ENCODE results near the gene CLMP.

Gene CLMP, protein sequence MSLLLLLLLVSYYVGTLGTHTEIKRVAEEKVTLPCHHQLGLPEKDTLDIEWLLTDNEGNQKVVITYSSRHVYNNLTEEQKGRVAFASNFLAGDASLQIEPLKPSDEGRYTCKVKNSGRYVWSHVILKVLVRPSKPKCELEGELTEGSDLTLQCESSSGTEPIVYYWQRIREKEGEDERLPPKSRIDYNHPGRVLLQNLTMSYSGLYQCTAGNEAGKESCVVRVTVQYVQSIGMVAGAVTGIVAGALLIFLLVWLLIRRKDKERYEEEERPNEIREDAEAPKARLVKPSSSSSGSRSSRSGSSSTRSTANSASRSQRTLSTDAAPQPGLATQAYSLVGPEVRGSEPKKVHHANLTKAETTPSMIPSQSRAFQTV

DNA sequence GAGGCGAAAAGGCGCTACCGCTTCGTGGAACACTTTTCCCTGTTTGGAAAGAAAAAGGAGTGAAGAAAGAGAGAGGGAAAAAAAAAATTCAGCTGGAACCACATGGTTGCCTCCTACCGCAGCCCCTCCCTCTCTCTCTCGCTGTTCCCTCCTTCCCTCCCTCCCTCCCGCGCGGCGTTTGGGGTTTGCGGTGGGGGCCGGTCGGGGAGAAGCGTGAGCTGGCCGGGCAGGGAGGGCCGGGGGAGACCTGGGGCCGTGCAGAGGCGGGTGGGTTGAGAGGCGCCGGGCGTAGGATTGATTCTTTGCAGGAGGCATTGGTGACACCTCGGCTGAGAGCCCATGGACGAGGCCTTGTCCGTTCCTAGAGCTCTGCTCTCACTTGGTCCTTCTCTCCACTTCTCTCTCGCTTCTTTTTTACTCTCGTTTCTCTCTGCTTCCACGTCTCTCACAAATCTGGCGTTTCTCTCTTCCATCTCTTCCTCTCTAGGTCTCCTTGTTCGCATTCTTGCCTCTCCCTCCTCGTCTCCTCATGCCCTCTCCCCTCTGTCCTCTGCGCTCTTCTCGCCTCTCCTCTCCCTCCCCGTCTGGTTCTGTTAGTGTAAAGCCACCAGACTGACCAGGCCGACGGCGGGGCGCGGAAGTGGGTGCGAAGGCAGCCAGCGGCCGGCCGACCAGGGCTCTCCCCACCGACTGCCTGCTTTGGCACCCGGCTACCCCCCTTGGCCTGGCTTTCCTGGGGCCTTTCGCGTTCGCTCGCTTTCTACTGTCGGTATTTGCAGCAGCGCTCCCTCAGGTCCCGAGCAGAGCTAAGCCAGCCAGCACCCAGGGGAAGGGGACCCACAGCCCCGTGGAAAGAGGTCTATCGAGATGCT, at the start of gene CLMP:
Gene CLMP, minus strand, starts transcription at position 61 of the 872 bp plus-strand sequence. CDS start 308 bp downstream, outside the sequence.
- FAIRE-seq, result no peak

DNA sequence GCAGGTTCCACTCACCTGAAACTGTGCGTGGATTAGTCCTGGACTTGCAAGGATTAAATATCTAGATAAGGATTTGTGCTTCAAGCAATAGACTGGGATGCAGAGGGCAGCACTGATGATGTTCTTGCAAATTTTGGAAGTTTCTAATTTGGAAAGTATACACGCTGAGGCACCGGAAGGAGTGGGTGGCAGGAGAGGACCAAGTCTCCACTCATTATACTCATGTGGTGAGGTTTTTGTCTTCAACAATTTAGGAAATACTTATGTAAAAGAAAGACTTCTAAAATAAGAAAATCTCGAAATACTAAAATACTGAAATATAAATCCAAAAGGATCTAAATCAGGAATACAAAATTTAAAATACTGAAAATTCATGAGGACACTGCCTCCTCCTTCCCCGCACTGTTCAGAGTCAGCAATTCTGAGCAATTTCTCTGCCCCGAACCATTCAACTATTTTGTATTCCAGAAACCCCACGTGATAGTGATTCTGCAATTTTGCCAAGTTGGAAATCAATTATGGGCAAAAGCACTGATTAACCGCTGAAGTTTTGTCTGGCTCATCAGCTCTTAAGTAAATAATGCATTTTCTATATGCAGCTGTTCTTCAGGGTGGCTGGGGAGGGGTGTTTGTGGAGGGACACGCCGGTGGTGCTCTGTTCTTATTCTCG, 47.0 kb upstream of the CLMP start:
- no peak for FAIRE-seq

DNA sequence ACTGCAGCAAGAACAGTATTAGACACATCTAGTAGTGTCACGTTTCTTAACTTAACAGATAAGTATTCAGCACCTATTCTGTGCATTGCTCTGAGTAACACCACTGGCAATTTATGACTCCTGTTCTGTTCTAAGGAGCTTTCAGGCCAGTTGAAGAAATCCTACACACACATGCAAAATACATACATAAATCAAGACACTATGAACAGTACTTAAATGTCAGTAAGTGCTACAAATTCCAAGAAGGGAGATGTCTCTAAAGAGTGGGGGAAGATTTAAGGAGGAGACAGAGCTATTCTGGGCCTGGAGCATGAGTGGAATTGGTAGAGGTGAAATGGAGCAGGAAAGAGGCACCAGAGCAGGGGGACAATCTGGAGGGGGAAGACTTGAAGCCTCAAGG, 46.2 kb upstream of the CLMP start:
- no peak for FAIRE-seq

DNA sequence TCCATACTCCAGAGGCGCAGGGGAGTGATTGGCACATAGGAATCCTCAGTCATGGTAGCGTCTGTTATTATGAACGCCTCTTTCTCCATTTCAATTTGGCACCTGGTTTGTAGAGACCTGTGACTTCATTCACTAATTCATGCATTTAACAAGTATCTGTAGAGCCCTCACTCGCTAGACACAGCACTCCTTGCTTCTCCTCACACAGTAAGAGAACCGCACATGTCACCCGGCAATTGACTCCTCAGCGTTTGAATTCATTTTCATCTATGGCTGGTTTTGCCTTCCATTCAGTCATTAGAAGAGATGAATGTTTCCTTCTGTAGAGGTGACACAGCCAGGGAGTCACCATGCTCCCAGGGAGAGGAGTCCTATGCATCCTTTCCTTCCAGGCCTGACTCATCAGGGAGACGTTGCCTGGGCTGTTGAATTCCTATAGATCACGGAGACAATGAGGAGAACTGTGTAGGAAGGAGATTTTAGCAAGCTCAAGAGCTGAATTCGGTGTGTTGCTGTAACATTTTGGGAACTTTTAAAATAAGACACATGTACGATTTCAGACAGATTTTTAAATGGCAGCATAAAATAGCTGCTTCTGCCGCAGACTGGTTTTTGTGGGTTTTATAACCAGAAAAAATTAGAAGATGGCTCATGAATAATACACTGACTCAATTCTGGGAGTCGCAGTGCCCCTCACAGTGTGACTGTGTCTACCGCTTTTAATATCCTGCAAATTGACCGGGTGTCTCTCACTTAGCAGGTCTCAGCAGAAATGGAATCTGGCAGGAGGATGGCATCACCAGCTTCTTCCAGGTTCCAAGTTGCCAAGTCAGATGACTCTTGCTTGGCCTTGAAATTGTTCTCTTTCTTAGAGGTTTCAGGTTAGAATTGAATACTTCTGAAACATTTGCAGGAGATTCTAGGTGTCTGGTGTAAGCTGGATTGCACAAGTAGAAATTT, 44.4 kb upstream of the CLMP start:
- no peak for FAIRE-seq

DNA sequence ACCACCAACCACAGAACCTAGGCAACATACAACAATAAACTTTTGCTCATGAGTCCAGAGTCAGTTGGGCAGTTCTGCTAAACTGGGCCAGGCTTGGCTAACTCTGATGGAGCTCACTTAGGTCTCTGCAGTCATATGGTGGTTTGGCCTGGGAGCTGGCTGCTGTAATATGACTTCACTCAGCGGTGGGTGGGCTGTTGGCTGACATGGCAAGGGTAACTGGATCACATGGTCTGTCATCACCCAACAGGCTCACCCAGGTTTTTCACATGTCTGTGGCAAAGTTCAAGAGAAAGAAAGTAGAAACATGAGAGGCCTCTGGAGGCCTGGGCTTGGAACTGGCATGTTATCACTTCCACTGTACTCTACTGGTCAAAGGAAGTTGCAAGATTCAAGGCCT, 43.2 kb upstream of the CLMP start:
- FAIRE-seq, result no peak

DNA sequence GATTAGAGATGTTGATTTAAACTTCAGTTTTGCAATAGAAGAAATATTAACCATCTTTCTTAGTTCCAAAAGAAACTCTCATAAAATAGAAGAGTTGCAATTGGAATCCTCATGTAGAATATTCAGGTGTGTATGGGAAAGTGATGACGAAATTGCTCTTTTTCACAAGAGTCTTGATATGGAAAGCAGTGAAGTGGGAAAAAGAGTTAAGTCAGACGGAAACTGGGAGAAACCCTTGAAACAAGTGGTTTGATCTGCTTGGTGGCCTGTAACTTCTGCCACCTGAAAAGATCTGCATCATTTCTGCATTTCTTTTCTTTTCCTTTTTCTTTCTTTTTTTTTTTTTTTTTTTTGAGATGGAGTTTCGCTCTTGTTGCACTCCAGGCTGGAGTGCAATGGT, 41.8 kb upstream of the CLMP start:
- FAIRE-seq, result no peak

DNA sequence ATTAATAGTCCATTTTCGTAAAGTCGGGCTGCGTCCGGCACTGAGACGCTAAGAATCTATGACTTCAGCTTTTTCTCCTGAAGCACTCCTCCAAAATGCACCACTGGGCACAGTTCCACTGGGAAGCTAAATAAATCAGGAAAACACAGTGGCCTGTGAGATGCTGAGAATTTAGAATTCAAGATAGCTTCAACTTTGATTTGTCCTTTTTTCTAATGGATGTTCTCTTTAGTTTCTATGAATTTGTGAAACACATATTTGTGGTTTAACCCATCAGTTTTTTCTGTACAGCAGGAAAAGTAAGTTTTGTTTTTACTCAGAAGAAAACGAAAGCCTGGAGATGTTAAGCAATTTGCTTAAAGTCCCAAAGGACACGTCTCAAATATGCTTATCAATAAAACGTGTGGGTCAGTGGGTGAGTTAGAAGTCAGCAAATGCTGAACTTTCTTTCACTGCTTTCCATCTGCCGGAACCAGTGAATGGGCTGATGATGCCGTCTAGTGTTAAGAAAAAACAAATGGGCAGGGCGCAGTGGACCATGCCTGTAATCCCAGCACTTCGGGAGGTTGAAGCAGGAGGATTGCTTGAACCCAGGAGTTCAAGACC, 40.7 kb upstream of the CLMP start:
- no peak for FAIRE-seq

DNA sequence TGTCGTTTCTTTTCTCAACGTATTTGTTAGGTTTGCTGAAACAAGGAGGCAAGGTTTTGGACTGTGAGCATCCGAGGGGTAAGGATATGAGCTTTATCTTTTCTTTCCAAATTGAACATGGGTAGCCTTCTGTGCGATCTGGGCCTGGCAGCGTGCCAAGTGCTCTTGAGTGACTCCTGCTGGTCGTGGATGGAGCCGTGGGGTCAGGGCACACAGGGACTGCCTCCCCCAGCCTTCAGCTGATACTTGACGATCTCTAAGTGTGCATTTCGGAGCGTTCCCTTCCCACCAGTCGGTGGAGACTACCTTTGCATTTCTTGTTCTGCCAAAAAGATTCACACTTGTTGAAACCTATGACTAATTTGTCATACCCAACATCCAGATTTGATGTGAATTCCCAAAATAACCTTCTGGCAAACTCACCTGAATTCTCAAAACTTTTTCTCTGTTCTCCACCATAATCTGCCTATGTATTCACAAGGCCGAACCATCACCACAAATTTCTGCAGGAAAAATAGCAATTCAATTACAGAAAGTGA, 40.1 kb upstream of the CLMP start:
- no peak for FAIRE-seq

DNA sequence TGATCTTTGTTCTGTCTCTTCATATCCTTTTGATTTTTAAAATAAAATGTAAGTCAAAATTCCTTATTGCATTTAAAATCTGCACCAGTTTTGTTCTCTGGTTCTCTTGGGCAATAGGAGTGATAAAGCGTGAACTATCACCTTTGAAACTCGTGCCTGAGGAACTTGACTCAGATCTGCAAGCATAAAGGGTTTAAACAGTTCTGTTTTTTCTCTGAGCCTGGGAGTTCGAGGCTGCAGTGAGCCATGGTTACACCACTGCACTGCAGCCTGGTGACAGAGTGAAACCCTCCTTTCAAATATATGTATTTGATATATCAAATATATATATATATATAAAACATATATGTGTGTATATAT, 38.9 kb upstream of the CLMP start:
- no peak for FAIRE-seq

DNA sequence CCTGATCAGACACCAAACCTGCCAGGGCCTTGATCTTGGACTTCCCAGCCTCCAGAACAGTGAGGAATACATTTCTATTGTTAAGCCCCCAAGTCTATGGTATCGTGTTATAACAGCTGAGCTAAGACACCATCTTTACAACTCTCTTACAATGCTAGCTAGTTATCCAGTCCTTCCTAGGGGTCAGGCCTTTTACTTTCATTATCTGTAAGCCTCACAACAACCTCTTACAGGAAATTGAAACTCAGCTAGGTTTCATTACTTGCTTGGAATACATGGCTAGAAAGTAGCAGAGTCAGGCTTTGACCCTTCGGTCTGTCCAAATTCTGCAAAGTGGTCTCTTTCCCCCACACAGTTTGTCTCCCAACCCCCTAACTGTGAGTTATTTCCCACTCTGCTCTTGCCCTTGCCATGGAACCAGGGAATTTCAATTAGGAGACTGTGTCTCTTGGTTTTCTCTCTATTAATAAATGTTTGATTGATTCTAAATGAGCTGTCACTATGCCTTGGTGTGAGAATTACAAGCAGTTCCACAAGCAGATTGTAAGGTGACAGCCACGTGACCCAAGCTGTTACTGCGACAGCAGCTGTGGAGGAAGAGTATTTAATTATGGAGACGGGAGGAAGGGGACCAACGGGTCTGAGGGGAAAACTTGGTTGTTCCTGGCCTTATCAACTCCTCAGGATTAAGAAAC, 38.4 kb upstream of the CLMP start:
- no peak for FAIRE-seq

DNA sequence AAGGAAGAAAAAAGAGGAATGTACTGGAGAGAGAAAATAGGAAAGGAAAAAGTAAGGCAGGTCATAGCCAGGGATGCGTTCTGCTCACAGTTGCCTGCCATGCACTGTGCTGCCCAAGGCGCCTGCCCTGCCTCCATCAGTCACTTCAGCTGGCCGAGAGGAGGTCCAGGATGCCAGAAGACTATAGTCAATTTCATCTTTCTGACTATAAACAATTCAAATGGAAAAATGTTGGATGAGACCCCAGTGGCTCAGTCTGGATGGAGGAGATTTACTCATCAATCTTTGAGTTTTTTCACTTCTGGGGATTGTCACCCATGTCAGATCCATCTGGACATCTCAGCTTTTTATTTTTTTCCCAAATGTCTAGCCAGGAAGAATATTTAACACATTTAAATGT, 36.7 kb upstream of the CLMP start:
- FAIRE-seq, result no peak

DNA sequence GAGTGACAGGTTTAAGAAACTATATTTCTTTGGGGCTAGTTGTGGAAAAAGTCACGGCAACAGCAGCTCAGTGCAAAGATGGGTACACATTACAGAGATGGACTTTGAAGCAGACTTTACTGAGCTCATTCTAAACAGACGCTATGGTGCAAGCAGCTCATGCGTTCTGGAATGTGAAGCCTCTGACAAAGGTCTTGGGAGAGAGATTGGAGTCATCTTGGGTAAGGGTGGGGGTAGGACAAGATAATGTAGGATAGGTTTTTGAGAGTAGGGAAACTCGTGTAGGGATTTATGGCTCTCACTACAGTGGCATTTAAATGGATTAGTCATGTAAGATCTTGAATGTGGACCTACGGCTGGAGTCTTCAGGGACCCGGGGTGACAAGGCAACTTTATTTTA, 36.2 kb upstream of the CLMP start:
- FAIRE-seq, result no peak

DNA sequence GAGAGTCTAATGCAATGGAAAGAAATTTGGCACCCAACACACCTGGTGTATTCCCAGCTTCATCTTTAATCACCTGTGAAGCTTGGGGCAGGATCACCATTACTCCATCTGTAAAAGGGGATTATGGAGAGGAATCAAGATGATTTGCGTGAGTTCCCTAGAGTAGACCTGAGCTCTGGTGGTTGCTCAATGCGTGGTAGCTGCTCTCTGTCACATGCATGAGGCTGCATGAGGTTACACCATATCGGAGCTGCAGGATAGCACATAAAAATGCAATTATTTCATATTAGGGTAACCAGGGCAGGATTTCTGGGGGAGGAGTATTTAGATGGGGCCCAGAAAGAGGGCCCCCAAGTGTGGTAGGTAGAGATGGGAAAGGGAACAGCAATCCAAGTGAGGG, 35.3 kb upstream of the CLMP start:
- no peak for FAIRE-seq

DNA sequence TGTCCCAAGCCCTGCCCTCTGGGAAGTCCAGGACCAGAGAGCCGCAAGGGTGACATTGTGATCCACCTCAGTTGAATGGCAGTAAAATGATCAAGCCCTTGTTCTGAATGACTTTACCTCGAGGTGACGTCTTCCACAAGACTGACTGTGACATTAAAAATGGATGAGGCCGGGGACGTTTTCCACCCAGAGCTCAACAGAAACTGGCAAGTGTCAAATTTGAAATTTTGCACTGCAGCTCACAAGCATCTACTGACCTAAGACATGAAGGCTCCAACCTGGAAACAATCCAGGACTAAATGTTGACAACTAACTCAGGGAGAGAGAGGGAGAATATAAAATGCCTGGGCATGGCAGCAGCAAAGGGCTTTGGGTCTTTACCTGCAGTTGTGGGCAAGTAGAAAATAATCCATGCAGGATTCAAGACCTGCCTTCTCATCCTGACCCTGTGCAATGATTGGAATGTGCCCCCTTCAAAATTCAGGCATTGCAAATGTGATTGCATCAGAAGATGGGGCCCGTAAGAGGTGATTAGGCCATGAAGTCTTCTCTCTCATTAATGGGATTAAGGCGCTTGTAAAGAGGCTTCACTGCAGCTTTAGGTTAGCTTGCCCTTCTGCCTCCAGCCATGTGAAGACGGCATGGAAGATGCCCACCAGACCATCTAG, 33.6 kb upstream of the CLMP start:
- FAIRE-seq, result no peak

DNA sequence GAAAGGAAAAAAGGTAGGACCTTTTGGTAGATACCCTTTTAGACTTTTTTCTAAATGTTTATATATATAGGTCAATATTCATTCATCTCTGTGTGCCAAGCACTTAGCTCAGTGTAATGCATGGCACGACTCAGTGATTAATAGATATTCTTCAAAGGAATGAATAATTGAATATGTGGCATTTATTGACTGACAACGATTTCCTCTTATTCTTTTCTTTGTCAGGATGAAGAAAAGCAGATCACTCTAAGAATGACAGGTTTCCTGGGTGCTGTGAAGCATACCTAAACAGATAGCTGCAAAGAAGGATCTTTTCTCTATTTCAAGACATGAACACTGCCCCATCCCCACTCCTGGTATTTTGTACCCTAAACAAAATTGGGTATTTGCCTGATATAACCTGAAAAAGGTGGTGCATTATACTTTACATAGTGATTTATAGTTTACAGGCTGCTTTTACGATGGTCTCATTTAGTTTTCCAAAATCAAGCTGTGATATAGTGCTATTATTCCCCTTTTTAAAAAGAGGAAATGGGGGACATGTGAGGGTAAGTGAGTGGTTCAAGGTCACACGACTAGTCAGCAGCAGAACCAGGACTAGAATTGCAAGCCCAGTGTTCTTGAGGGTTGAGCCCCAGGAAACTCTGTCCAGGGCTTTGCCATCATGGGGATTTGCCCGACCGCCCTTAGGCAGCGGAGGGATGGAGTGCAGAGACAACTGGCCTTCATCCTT, 32.9 kb upstream of the CLMP start:
- no peak for FAIRE-seq

DNA sequence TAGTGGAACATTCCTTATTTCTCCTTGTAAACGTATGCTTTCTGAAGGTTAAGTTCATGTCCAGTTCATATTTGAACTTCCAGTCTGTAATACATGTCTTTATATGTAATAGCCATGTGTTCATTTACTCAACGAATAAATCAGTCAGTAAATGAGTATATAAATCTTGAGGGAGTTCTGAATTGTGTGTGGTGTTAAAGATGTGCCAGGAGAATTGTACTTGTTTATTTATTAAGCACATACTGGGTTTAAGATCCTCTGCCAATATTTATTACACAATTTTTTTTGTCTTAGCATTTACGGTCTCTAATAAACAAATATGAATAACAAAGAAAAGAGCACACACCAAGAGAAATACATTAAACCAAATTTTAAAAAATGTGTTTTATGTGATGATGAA, 26.5 kb upstream of the CLMP start:
- FAIRE-seq, result no peak

DNA sequence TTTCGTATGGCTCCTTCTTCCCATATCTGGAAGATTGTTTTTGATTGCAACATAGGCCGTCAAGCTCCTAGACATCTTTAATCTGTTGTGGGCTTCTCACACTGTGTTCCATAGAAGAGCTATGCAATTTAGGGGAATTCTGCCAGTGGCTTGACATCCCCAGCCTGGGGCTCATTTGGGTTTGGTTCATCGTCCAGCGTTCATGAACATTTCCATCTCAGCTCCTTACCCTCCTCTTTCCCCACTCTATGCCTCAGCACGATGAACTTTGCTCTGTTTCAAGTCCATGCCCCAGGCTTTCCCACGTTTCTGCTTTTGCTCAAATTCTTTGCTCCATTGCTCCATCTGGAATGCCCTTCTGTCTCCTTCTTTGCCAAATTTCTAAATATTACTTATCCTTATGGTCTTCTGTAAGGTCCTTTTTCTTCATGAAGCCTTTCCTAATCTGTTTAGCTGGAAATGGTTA, 26.1 kb upstream of the CLMP start:
- no peak for FAIRE-seq

DNA sequence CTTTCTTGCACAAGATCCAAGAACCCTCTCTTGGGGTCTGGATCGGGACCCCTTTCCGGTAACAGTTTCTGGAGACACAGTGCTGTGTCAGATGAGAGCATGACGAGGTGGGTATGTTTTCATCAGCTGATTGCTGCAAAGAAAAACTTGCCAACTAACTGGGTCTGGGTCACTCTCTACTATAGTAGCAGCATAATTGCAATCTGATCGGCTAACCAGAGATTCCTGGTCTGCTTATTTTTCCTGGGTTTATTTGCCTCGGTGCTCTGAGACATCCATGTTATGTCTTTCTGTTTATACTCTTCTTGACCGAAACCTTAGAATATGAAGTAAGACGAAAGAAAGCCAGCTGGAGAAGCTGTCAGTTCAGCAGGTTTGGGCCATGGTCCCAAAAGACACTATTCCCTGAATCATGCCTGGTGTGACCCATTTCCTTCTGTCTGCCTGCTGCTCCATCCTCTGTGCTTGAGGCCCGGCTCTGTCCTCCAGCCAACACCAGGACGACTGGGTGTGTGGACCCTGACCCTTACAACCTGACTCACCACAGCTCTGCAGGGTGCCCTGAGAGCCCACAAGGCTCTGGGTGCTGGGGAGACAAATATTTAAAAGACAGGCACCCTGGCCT, 24.1 kb upstream of the CLMP start:
- FAIRE-seq, result no peak

DNA sequence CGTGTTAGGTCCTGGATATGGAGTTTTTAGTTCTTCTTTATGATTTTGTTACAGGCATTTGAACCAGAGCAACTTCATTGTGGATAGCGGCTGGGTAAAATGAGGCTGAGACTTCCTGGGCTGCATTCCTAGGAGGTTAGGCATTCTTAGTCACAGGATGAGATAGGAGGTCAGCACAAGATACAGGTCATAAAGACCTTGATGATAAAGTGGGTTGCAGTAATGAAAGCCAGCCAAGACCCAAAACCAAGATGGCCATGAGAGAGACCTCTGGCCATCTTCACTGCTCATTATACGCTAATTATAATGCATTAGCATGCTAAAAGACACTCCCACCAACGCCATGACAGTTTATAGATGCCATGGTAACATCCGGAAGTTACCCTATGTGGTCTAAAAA, 23.4 kb upstream of the CLMP start:
- no peak for FAIRE-seq

Measured in TTC549 (cell line).